Osteocyte (in vitro differentiated cells): ENCODE measurements around the gene UBE2I. TPM values are rescaled to one million over a fixed set of nuclear protein-coding genes. Genes with fewer than 3 reads are reported as not detected.

ENCODE experiments used
- DNase-seq: peaks from one replicate; pipeline ENCODE4 v3.0.0; 2021; ENCODE audit warnings: mixed read lengths; ENCODE audit not compliant: unreplicated experiment; ENCODE audit errors: extremely low spot score
- H3K27ac Mint-ChIP-seq: one replicate; pipeline ENCODE4 v1.8.0; 2021; ENCODE audit warnings: mild to moderate bottlenecking, mixed read lengths; ENCODE audit not compliant: unreplicated experiment
- H3K27me3 Mint-ChIP-seq: one replicate; pipeline ENCODE4 v1.8.0; 2021; ENCODE audit warnings: mixed read lengths; ENCODE audit not compliant: unreplicated experiment
- H3K36me3 Mint-ChIP-seq: one replicate; pipeline ENCODE4 v1.8.0; 2021; ENCODE audit warnings: mixed read lengths; ENCODE audit not compliant: unreplicated experiment
- H3K4me1 Mint-ChIP-seq: one replicate; pipeline ENCODE4 v1.8.0; 2021; ENCODE audit warnings: mixed read lengths; ENCODE audit not compliant: unreplicated experiment
- H3K4me3 Mint-ChIP-seq: one replicate; pipeline ENCODE4 v1.8.0; 2021; ENCODE audit warnings: mild to moderate bottlenecking, moderate library complexity, mixed read lengths; ENCODE audit not compliant: unreplicated experiment
- H3K9me3 Mint-ChIP-seq: one replicate; pipeline ENCODE4 v1.8.0; 2021; ENCODE audit warnings: mixed read lengths; ENCODE audit not compliant: unreplicated experiment
- total RNA-seq: library from RNA; stranded (reverse); gene quantifications from 2 replicates; pipeline ENCODE4 v1.2.1, GENCODE V29; 2021
- TF ChIP-seq, protein P1 (sequence below): fragments of 200-600 bp; sonication (generic); IDR thresholded peaks from 2 replicates; pipeline ENCODE4 v1.5.0; 2021; ENCODE audit warnings: antibody characterized with exemption, mild to moderate bottlenecking, moderate library complexity

UBE2I gene
- total RNA-seq, 1 donor from 2014 or later: 131 TPM

DNA sequence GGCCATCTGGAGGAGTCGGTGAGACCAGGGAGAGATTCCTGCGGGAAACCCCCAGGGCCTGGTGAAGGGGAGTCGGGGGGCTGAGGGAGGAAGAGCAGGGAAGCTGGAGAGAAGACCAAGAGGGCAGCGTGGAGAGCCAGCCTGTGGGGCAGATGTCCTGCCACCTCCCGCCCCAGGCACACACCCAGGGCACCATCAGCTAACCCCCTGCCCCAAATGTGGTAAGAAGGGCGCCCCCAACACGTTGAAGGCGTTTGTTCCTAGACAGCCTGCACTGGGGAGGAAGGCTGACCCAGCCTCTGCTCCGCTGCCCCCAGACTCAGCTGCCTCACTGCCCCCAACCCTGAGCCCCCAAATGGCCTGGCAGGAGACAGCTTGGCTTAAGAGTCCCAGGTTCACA lies 25.3 kb downstream of the UBE2I start:
- TF ChIP-seq, protein P1, sequence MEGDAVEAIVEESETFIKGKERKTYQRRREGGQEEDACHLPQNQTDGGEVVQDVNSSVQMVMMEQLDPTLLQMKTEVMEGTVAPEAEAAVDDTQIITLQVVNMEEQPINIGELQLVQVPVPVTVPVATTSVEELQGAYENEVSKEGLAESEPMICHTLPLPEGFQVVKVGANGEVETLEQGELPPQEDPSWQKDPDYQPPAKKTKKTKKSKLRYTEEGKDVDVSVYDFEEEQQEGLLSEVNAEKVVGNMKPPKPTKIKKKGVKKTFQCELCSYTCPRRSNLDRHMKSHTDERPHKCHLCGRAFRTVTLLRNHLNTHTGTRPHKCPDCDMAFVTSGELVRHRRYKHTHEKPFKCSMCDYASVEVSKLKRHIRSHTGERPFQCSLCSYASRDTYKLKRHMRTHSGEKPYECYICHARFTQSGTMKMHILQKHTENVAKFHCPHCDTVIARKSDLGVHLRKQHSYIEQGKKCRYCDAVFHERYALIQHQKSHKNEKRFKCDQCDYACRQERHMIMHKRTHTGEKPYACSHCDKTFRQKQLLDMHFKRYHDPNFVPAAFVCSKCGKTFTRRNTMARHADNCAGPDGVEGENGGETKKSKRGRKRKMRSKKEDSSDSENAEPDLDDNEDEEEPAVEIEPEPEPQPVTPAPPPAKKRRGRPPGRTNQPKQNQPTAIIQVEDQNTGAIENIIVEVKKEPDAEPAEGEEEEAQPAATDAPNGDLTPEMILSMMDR: no peak
- DNase-seq: no peak
- Mint-ChIP-seq H3K4me1 (peaks cover 11% of the 10 kb centered on the region), H3K9me3 (no peaks in the 10 kb centered on the region), H3K4me3 (no peak overlapping the region), H3K36me3 (no peaks in the 10 kb centered on the region), H3K27me3 (peaks cover 34% of the 10 kb centered on the region), H3K27ac (no peak overlapping the region)

DNA sequence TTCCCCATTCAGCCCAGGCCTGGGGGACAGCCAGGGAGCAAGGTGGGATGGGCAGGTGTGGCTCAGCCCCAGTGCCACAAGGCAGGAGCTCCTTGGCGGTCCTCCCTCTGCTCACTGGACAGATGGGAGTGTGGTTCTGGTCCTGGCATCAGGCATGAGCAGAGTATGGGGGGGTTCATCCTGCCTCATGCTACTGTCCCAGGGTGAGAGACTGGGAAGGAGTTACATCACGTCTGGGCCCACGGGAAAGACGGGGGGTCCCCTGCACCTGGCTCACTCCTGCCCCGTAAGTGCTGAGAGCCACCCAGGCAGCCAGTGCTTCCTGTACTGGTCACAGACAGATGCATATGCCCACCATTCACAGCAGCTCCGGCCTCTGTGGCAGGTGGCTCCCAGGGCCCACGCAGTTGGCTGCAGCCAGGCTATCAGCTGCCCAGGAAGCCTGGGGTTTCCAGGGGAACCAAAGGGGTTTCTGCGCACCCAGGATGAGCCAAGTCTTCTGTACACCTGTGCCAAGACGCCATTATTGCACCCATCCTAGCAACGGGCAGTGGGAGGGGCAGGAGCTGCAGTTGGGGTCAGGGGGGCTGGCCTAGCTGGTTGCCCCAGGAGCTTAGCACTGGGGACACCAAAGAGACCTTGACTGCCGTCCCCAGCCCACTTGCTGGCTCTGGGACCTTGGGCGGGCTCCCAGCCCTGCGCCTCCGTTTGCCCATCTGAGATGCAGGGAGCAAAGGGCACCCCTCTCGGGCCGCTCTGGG lies 26.0 kb downstream of the UBE2I start:
- H3K27ac Mint-ChIP-seq: no peak overlapping the region
- TF ChIP-seq, protein P1: no peak
- no peaks in the 10 kb centered on the region for H3K9me3 Mint-ChIP-seq
- no peak overlapping the region for H3K4me3 Mint-ChIP-seq
- H3K27me3 Mint-ChIP-seq: peaks cover 34% of the 10 kb centered on the region
- no peaks in the 10 kb centered on the region for H3K36me3 Mint-ChIP-seq
- DNase-seq: no peak
- H3K4me1 Mint-ChIP-seq: peaks cover 11% of the 10 kb centered on the region

DNA sequence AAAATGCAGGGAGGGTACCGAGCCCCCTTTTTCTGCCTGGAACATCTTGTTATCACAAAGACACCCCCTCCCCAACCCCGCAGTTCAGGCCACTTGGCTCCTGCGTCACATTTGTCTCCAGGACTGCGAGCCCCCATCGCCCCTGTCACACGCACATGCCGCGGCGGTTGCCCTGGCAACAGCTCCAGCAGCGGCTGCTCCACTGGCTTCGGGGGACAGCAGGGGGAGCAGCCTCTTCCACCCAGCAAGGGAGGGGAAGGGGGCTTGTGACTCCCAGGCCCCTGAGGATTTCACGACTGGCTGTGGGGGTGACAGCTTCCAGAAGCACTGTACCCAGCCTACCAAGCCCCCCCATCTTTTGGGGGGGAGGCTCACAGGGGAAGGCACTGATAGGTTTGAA lies 26.6 kb downstream of the UBE2I start:
- Mint-ChIP-seq H3K27me3 (peaks cover 34% of the 10 kb centered on the region), H3K4me3 (no peak overlapping the region), H3K36me3 (no peaks in the 10 kb centered on the region), H3K27ac (no peak overlapping the region), H3K9me3 (no peaks in the 10 kb centered on the region), H3K4me1 (peaks cover 11% of the 10 kb centered on the region)
- DNase-seq: no peak
- TF ChIP-seq, protein P1: no peak

DNA sequence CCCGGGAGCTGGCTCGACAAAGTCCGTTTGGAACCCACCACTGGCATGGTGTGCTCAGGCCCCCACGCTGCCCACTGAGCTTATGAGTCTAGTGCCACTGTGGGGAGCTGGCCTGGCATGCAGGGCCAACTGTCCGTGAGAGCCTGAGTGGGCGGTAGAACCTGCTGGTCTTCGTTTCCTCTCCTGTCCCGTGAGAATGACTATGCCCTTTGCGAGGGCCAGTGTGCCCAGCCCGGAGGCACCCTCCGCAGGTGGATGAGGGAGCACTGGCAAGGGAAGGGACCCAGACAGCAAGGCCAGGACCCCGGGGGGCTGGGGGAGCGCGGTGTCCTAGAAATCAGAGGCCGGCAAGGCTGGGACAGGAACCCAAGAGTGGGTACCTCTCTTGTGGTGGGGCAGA lies 27.2 kb downstream of the UBE2I start:
- no peaks in the 10 kb centered on the region for H3K36me3 Mint-ChIP-seq
- H3K27ac Mint-ChIP-seq: no peak overlapping the region
- TF ChIP-seq, protein P1: no peak
- H3K9me3 Mint-ChIP-seq: no peaks in the 10 kb centered on the region
- peaks cover 30% of the 10 kb centered on the region for H3K27me3 Mint-ChIP-seq
- H3K4me3 Mint-ChIP-seq: no peak overlapping the region
- H3K4me1 Mint-ChIP-seq: peaks cover 8% of the 10 kb centered on the region
- no peak for DNase-seq

DNA sequence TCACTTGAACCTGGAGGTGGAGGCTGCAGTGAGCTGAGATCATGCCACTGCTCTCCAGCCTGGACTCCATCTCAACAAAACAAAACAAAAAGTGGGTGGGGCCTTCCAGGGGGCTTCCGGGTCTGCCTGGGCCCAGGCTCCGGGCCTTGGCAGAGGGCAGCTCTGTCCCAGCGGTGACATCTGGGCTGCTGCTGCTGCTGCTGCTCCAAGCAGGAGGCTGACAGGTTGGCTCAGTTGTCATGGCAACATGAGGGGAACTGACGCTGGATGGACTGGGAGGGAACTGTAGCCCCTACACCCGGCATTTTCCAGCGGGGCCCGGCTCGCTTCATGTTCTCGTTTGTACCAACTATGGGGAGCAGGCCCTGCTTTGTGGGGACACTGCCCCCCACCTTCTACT lies 28.1 kb downstream of the UBE2I start:
- Mint-ChIP-seq H3K9me3 (no peaks in the 10 kb centered on the region), H3K27me3 (peaks cover 24% of the 10 kb centered on the region), H3K4me3 (no peak overlapping the region), H3K27ac (no peak overlapping the region), H3K4me1 (peaks cover 5% of the 10 kb centered on the region), H3K36me3 (no peaks in the 10 kb centered on the region)
- TF ChIP-seq, protein P1: no peak
- no peak for DNase-seq
